Measurements from ENCODE around the gene TNK2.
"Not testable (repeated sequence)": the region's sequence is repeated elsewhere in the genome, so short reads cannot be mapped to it uniquely, and the experiment has no call there.

Gene TNK2

GRCh38 chr3:195916991-195917390, 8.6 kb upstream of the TNK2 start:
- no peak for DNase-seq (ENCODE audit: low read depth in 2 of 2)

GRCh38 chr3:195916291-195916690, 7.9 kb upstream of the TNK2 start:
- no peak for DNase-seq (ENCODE audit: low read depth in 2 of 2)

- peak; percentile 90 to 91 for DNase-seq (ENCODE audit: low read depth in 2 of 2)
Measured at GRCh38 chr3:195914648-195915473, 6.5 kb upstream of the TNK2 start.

GRCh38 chr3:195914146-195914545, 5.8 kb upstream of the TNK2 start:
- not testable (repeated sequence) for DNase-seq (ENCODE audit: low read depth in 2 of 2)

- no peak for DNase-seq (ENCODE audit: low read depth in 2 of 2)
Measured at GRCh38 chr3:195913382-195913781, 5.0 kb upstream of the TNK2 start.

GRCh38 chr3:195911946-195912270, 3.6 kb upstream of the TNK2 start:
- DNase-seq (ENCODE audit: low read depth in 2 of 2), result no peak

GRCh38 chr3:195911041-195911945, 2.9 kb upstream of the TNK2 start:
- DNase-seq (ENCODE audit: low read depth in 2 of 2), result no peak

GRCh38 chr3:195910499-195910845, 2.1 kb upstream of the TNK2 start:
- no peak for DNase-seq (ENCODE audit: low read depth in 2 of 2)

GRCh38 chr3:195909644-195910498, 1.5 kb upstream of the TNK2 start:
- DNase-seq (ENCODE audit: low read depth in 2 of 2), result peak; percentile 83 to 84

- no peak for DNase-seq (ENCODE audit: low read depth in 2 of 2)
Measured at GRCh38 chr3:195908694-195909581, 587 bp upstream of the TNK2 start.

GRCh38 chr3:195907684-195907933, 742 bp downstream of the TNK2 start:
- no peak for DNase-seq (ENCODE audit: low read depth in 2 of 2)

GRCh38 chr3:195906865-195907683, 1.3 kb downstream of the TNK2 start:
- DNase-seq (ENCODE audit: low read depth in 2 of 2), result peak in 1 of 2 donors; percentile 53

- no peak for DNase-seq (ENCODE audit: low read depth in 2 of 2)
Measured at GRCh38 chr3:195905970-195906864, 2.1 kb downstream of the TNK2 start.

GRCh38 chr3:195904368-195904767, 4.0 kb downstream of the TNK2 start:
- no peak for DNase-seq (ENCODE audit: low read depth in 2 of 2)

- no peak for DNase-seq (ENCODE audit: low read depth in 2 of 2)
Measured at GRCh38 chr3:195903950-195904290, 4.4 kb downstream of the TNK2 start.

GRCh38 chr3:195902634-195903033, 5.7 kb downstream of the TNK2 start:
- not testable (repeated sequence) for DNase-seq (ENCODE audit: low read depth in 2 of 2)

GRCh38 chr3:195901836-195902585, 6.3 kb downstream of the TNK2 start:
- DNase-seq (ENCODE audit: low read depth in 2 of 2), result not testable (repeated sequence)

- no peak for DNase-seq (ENCODE audit: low read depth in 2 of 2)
Measured at GRCh38 chr3:195900436-195901355, 7.7 kb downstream of the TNK2 start.
